ENCODE measurements around the gene ABHD14A. TPM values are rescaled to one million over a fixed set of nuclear protein-coding genes. Genes with fewer than 3 reads are reported as not detected.

ABHD14A gene
- total and polyA plus RNA-seq, 2 of the 13 experiments (the other 11 are each of a cell fraction or from before 2014, with no cell fraction given): 29.5 to 46.9 TPM

- TF ChIP-seq ZNF30 (CRISPR knock-in tag; IDR thresholded peaks at IDR 0.05): no peak
- no peak for TF ChIP-seq STAT6 (CRISPR knock-in tag; IDR thresholded peaks at IDR 0.05; ENCODE audit: borderline replicate concordance)
- TF ChIP-seq ZNF772 (CRISPR knock-in tag; IDR thresholded peaks at IDR 0.05): 0 out of 2 replicates have a peak, but pooled peaks have one; percentile 15
- 0 out of 2 replicates have a peak, but pooled peaks have one; percentile 26 for TF ChIP-seq ZNF292 (CRISPR knock-in tag; IDR thresholded peaks at IDR 0.05; ENCODE audit: borderline replicate concordance, low read depth)
These were observed 54.2 kb downstream of the ABHD14A start (continued) for GRCh38 chr3:52029053-52029452.

GRCh38 chr3:52029535-52029934 is 54.7 kb downstream of the ABHD14A start:
- POLR2A ChIA-PET: interaction anchor here (0.9 to 1.1 kb wide), 3 partner anchors 11 to 34 kb away, joined by 3 to 6 read pairs (median 3); partner anchors contain the start of gene RPL29
- Histone ChIP-seq H3K9me3 (ENCODE audit: low read length) (no peaks in the 10 kb centered on the region), H4K20me1 (ENCODE audit: insufficient read depth, low read length) (no peaks in the 10 kb centered on the region), H3K27me3 (ENCODE audit: control insufficient read depth in 1 of 2, insufficient read depth in 2 of 2, low read length in 2 of 2) (peaks cover 1 to 16% of the 10 kb centered on the region in 2 experiments; a peak in 4 of 5 replicates), H3K9ac (ENCODE audit: insufficient read depth, low read depth, low read length) (no peak overlapping the region), H2AFZ (ENCODE audit: low read length) (no peak overlapping the region), H3K4me1 (ENCODE audit: insufficient read depth, low read length) (peaks cover 66% of the 10 kb centered on the region), H3K4me2 (ENCODE audit: low read depth, low read length) (peak overlapping the region; percentile 68), H3K36me3 (replicated peaks in 1 of 2; ENCODE audit: control insufficient read depth in 1 of 2, insufficient read depth in 2 of 2, low read length in 2 of 2) (no peaks in the 10 kb centered on the region), H3K4me3 (replicated peaks in 1 of 3; ENCODE audit: insufficient read depth in 1 of 3, low read depth in 2 of 3, low read length in 3 of 3) (peak overlapping the region in 1 of 3 experiments; percentile 41; a peak in 1 of 6 replicates), H3K79me2 (ENCODE audit: insufficient read depth, low read length) (no peaks in the 10 kb centered on the region), H3K27ac (ENCODE audit: extremely low read length, insufficient read depth, low read length) (no peak overlapping the region)
- in situ Hi-C loops (cut with HindIII; ENCODE audit: extremely low pct_ligation_motif_present, low pct_unique_long_range_greater_than_20kb): no loop called here
- intact Hi-C loops (cut with micrococcal nuclease; ENCODE audit: unreplicated experiment): no loop called here
- FAIRE-seq: no peak
- DNase-seq (ENCODE audit: low spot score): no peak
- CTCF ChIA-PET (ENCODE audit: low intra/inter-chr PET ratio, low total read pairs): no interaction called here
- ATAC-seq: no peak; the same call in 2 of the 3 replicates
- 7% methylated on average over 3 of the region's 10 CpGs for WGBS (ENCODE audit: low lambda C conversion rate)
- no TSS peak for BruUV-seq (replicated peaks)
- TF ChIP-seq THRA (CRISPR knock-in tag; IDR thresholded peaks at IDR 0.05; ENCODE audit: borderline replicate concordance) (peak; percentile 12; the same call in 1 of the 2 replicates), MAX (IDR thresholded peaks at IDR 0.05) (peak; percentile 67), GATAD2A (CRISPR knock-in tag; IDR thresholded peaks at IDR 0.05) (peak; percentile 39; the same call in 1 of the 2 replicates), ESRRA (CRISPR knock-in tag; IDR thresholded peaks at IDR 0.05; ENCODE audit: low read depth) (peak; percentile 88), PHF20 (CRISPR knock-in tag; IDR thresholded peaks at IDR 0.05) (no peak), SOX5 (CRISPR knock-in tag; IDR thresholded peaks at IDR 0.05; ENCODE audit: borderline replicate concordance) (peak; percentile 41; the same call in 1 of the 2 replicates), HNF4A (CRISPR knock-in tag; IDR thresholded peaks at IDR 0.05) (peak; percentile 70), GMEB1 (CRISPR knock-in tag; IDR thresholded peaks at IDR 0.05; ENCODE audit: borderline replicate concordance) (no peak), NR2F1 (CRISPR knock-in tag; IDR thresholded peaks at IDR 0.05) (0 out of 4 replicates have a peak, but pooled peaks of 1 of the 2 experiments have one; percentile 51), ZFY (CRISPR knock-in tag; IDR thresholded peaks at IDR 0.05) (no peak)

Data from HepG2 (cell line).